Ishikawa (cell line): ENCODE results near the gene NOS1.

Experiments
- CEBPB ChIP-seq: IDR thresholded peaks from 2 replicates; pipeline ENCODE4 v1.6.1; 2012
- EP300 ChIP-seq: IDR thresholded peaks from 2 replicates; pipeline ENCODE4 v1.6.1; 2012; ENCODE audit warnings: borderline replicate concordance
- RAD21 ChIP-seq: IDR thresholded peaks from 2 replicates; pipeline ENCODE4 v1.6.1; 2012; ENCODE audit warnings: low read depth
- TAF1 ChIP-seq: IDR thresholded peaks from 2 replicates; pipeline ENCODE4 v1.6.1; 2012; ENCODE audit warnings: low read depth, mild to moderate bottlenecking
- TCF12 ChIP-seq: IDR thresholded peaks from 2 replicates; pipeline ENCODE4 v1.6.1; 2012; ENCODE audit warnings: low read depth
- USF1 ChIP-seq: IDR thresholded peaks from 2 replicates; pipeline ENCODE4 v1.6.1; 2012
- YY1 ChIP-seq: IDR thresholded peaks from 2 replicates; pipeline ENCODE4 v1.6.1; 2012; ENCODE audit warnings: low read depth

DNA sequence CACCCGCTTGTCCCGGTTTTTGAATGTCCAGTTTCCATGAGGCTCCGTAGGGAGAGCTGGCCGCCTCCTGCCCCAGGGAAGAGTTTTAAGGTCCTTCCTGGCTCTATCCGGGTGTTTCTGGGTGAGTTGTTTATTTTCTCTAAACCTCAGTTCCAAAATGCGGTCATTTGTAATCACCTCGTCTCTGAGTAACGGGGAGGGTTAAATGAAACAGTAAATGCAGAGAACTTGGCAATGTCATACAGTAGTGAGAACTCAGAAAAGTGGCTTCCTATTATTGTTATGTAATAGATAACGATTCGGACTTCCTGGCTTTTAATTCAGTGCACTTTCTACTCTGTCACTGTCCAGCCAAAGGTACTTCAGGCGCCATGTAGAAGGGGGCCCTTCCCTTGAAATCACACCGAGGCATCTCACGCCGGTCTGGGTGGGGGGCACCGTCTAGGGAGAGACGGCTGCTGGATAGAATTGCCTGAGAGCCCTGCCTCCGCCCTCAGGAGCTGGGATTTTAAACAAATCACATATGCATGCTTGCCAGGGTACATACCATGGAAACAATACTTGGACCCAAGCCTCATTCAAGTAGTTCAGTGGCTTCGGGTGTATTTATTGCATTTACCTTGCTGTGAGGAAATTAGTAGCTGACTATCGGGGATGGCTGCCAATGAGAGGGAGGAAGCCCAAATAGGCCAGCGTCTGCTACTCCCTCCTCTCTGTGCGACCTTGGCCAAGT is 26.4 kb downstream of the NOS1 start:
- no peak for TF ChIP-seq TAF1
- TF ChIP-seq EP300, result no peak
- TF ChIP-seq RAD21, result no peak
- TF ChIP-seq TCF12, result no peak
- TF ChIP-seq USF1, result no peak
- no peak for TF ChIP-seq CEBPB
- TF ChIP-seq YY1, result no peak
